Tibial nerve (tissue), 4 donors: ENCODE measurements around the gene RAB5A. TPM values are rescaled to one million over a fixed set of nuclear protein-coding genes. Genes with fewer than 3 reads are reported as not detected.

Experiments used
- DNase-seq, 2 donors: peaks; one replicate each; pipeline ENCODE4 v3.0.0-alpha.2; 2019; ENCODE audit warnings: low spot score in 2 of 2
- H3K27ac ChIP-seq, 4 donors: fragments of 200-600 bp; sonication (generic) in 3 of 4; one replicate each; pipeline ENCODE4 v1.5.1; 2017 to 2019; ENCODE audit warnings: mild to moderate bottlenecking in 1 of 4
- H3K27me3 ChIP-seq, 2 donors: fragments of 200-600 bp; sonication (generic) in 1 of 2; one replicate each; pipeline versions ENCODE4 v1.5.1 to v1.6.0; 2017 to 2019
- H3K36me3 ChIP-seq, 3 donors: fragments of 200-600 bp; sonication (generic); one replicate each; pipeline ENCODE4 v1.5.1; 2018 to 2019
- H3K4me1 ChIP-seq, 4 donors: fragments of 200-600 bp; sonication (generic) in 3 of 4; one replicate each; pipeline ENCODE4 v1.5.1; 2017 to 2019
- H3K4me3 ChIP-seq, 4 donors: fragments of 200-600 bp; sonication (generic) in 3 of 4; one replicate each; pipeline ENCODE4 v1.5.1; 2017 to 2019; ENCODE audit warnings: mild to moderate bottlenecking in 1 of 4, moderate library complexity in 1 of 4
- H3K9me3 ChIP-seq, 4 donors: fragments of 200-600 bp; sonication (generic) in 3 of 4; one replicate each; pipeline ENCODE4 v1.5.1; 2017 to 2019
- CTCF ChIP-seq, 5 experiments: fragments of 200-600 bp in 3 of 5; fragments of 450-650 bp in 2 of 5; sonication (generic) in 3 of 5; IDR thresholded peaks; one replicate each; pipeline ENCODE4 v1.5.1; 2016 to 2019; ENCODE audit warnings: antibody characterized with exemption in 5 of 5, mild to moderate bottlenecking in 3 of 5, moderate library complexity in 2 of 5
- EP300 ChIP-seq, 2 donors: sonication (generic); formaldehyde crosslinking; IDR thresholded peaks; one replicate each; pipeline ENCODE4 v1.6.1; 2017; ENCODE audit warnings: antibody characterized with exemption in 2 of 2, mild to moderate bottlenecking in 1 of 2
- POLR2A ChIP-seq, 2 donors: fragments of 450-650 bp; IDR thresholded peaks; one replicate each; pipeline ENCODE4 v1.6.1; 2017; ENCODE audit warnings: antibody characterized with exemption in 2 of 2, mild to moderate bottlenecking in 2 of 2, moderate library complexity in 2 of 2
- WGBS, 2 donors: methylation state at CpG; one replicate each; pipeline ENCODE4 v1.1.5; 2018; 5-methylcytosine and 5-hydroxymethylcytosine counted together
- total RNA-seq, 4 donors: library from RNA; depleted of rRNA; stranded (reverse); fragments of >200 nt; gene quantifications; one replicate each; pipeline ENCODE4 v1.1.0, GENCODE V29; 2016

RAB5A gene
- total RNA-seq, 4 donors from 2014 or later = 47.7 to 83.0 (median 53.2) TPM

DNA sequence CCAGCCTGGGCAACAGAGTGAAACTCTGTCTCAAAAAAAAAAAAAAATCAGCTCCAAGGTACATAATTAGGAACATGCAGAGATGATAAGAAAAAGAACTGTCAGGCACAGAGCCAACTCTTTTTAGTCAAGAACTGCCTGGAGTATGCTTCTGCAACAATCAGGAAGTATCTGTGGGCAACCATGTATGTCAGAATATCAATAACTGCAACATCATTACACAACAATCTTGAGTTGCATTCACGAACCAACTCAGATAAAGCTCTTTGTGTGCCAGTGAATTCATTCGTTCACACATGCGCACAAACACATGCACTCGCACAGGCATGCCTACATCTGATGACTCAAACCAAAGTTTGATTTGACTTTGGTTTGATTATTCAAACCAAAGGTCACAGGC lies 45.0 kb upstream of the RAB5A start:
- DNase-seq = no peak
- WGBS, 2 donors = 62 to 67% methylated on average over 4 of the region's 4 CpGs

DNA sequence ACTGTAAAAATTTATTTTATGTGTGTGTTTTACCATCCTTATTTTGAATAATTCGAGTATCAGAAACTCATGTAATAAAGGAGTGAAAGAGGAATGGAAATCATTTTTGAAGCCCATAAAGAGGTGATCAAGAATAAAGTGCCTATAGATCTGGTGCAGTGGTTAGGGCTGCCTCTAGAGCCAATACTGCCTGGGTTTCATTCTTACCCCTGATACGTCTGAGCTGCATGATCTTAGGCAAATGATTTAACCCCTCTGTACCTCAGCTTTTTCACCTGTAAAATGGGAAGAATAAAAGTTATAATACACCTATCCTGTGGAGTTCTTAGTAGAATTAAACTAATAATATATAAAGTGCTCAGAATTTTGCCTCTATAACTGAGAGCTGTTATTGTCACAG lies 43.2 kb upstream of the RAB5A start:
- H3K9me3 ChIP-seq = peaks cover 0 to 7% (median 3%) of the 10 kb centered on the region in 4 donors
- no peaks in the 10 kb centered on the region for H3K4me1 ChIP-seq
- H3K36me3 ChIP-seq = peaks cover 0 to 7% (median 0%) of the 10 kb centered on the region in 3 donors
- no peak for TF ChIP-seq CTCF (IDR thresholded peaks at IDR 0.05)
- TF ChIP-seq EP300 (IDR thresholded peaks at IDR 0.05) = no peak
- no peak overlapping the region for H3K4me3 ChIP-seq
- H3K27ac ChIP-seq = no peak overlapping the region
- no peaks in the 10 kb centered on the region for H3K27me3 ChIP-seq
- no peak for DNase-seq
- 76 to 77% methylated on average over 2 of the region's 2 CpGs for WGBS, 2 donors

More for the DNA sequence above, 45.0 kb upstream of the RAB5A start:
- Histone ChIP-seq H3K4me3 (no peak overlapping the region), H3K9me3 (peaks cover 0 to 6% (median 2%) of the 10 kb centered on the region in 4 donors), H3K27me3 (no peaks in the 10 kb centered on the region), H3K36me3 (peaks cover 0 to 7% (median 0%) of the 10 kb centered on the region in 3 donors), H3K27ac (no peak overlapping the region), H3K4me1 (no peaks in the 10 kb centered on the region)
- no peak for TF ChIP-seq POLR2A (IDR thresholded peaks at IDR 0.05)
- TF ChIP-seq EP300 (IDR thresholded peaks at IDR 0.05) = no peak
- TF ChIP-seq CTCF (IDR thresholded peaks at IDR 0.05) = no peak

DNA sequence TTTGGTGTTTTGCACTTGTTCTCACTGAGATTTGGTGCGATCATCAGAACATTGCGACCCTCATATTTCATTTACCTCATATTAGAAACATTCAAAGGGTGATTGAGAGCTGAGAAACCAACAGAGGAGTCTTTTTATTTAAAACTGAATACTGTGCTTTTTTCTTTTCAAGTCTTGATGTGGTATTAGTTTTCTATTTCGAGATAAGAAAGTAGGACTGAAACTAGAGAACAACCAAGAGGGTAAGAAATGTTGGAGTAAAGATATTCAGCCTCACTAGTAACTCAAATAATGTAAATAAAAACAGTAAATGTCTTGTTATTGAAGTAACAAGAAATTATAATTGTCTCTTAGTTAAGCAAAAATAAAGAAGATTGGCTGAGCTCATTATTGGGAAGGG lies 39.4 kb upstream of the RAB5A start:
- H3K4me3 ChIP-seq = no peak overlapping the region
- H3K4me1 ChIP-seq = no peaks in the 10 kb centered on the region
- WGBS, 2 donors = 50 to 64% methylated on average over 3 of the region's 3 CpGs
- no peak for TF ChIP-seq EP300 (IDR thresholded peaks at IDR 0.05)
- H3K36me3 ChIP-seq = peaks cover 0 to 37% (median 0%) of the 10 kb centered on the region in 3 donors
- H3K27me3 ChIP-seq = no peaks in the 10 kb centered on the region
- DNase-seq = no peak
- H3K27ac ChIP-seq = no peak overlapping the region
- peaks cover 0 to 29% (median 3%) of the 10 kb centered on the region in 4 donors for H3K9me3 ChIP-seq

- Histone ChIP-seq H3K9me3 (peaks cover 0 to 39% (median 6%) of the 10 kb centered on the region in 4 donors), H3K4me3 (no peak overlapping the region), H3K36me3 (peaks cover 0 to 48% (median 0%) of the 10 kb centered on the region in 3 donors), H3K27ac (no peak overlapping the region), H3K4me1 (no peaks in the 10 kb centered on the region), H3K27me3 (no peaks in the 10 kb centered on the region)
- DNase-seq = no peak
- no peak for TF ChIP-seq CTCF (IDR thresholded peaks at IDR 0.05)
- TF ChIP-seq EP300 (IDR thresholded peaks at IDR 0.05) = no peak
- no peak for TF ChIP-seq POLR2A (IDR thresholded peaks at IDR 0.05)
These were observed 35.4 kb upstream of the RAB5A start for GRCh38 chr3:19911452-19911851.

DNA sequence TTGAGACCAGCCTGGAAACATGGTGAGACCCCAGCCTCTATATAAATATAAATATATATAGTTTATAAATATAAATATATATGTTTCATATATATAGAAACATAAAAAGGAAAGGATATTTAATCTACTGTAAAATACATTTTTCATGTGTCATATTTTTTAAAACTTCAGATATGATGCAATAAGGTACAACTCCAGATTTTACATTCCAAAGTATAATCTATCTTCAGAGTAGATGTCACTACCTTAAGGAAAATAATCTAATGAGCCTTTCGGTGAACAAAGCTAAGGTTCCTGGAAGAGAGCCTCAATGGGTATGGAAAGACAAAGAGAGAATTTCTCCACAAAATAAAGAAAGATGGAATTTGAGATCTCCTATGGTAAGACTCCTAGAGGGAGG lies 29.7 kb upstream of the RAB5A start:
- peaks cover 0 to 15% (median 2%) of the 10 kb centered on the region in 4 donors for H3K9me3 ChIP-seq
- H3K36me3 ChIP-seq = peaks cover 0 to 29% (median 0%) of the 10 kb centered on the region in 3 donors
- H3K27me3 ChIP-seq = no peaks in the 10 kb centered on the region
- H3K27ac ChIP-seq = no peak overlapping the region
- DNase-seq = no peak
- H3K4me3 ChIP-seq = no peak overlapping the region
- TF ChIP-seq POLR2A (IDR thresholded peaks at IDR 0.05) = no peak
- TF ChIP-seq EP300 (IDR thresholded peaks at IDR 0.05) = no peak
- no peak for TF ChIP-seq CTCF (IDR thresholded peaks at IDR 0.05)
- no peaks in the 10 kb centered on the region for H3K4me1 ChIP-seq
- WGBS, 2 donors = 97% methylated on average over 1 of the region's 1 CpG
